Skin epidermis (tissue), 12 donors: ENCODE measurements around the gene CEP162.
"Not testable (repeated sequence)": the region's sequence is repeated elsewhere in the genome, so short reads cannot be mapped to it uniquely, and the experiment has no call there.

ENCODE experiments used
- H3K27ac ChIP-seq, 21 experiments: fragments of 200-600 bp; sonication (generic) in 11 of 21; one replicate each; pipeline ENCODE4 v1.5.0; 2020; ENCODE audit warnings: mild to moderate bottlenecking in 3 of 21, inconsistent platforms in 2 of 21, moderate library complexity in 2 of 21
- H3K4me3 ChIP-seq, 7 experiments: fragments of 200-600 bp; sonication (generic) in 2 of 7; one replicate each; pipeline ENCODE4 v1.5.0; 2020; ENCODE audit warnings: inconsistent platforms in 2 of 7, mild to moderate bottlenecking in 2 of 7, moderate library complexity in 1 of 7

Gene CEP162

DNA sequence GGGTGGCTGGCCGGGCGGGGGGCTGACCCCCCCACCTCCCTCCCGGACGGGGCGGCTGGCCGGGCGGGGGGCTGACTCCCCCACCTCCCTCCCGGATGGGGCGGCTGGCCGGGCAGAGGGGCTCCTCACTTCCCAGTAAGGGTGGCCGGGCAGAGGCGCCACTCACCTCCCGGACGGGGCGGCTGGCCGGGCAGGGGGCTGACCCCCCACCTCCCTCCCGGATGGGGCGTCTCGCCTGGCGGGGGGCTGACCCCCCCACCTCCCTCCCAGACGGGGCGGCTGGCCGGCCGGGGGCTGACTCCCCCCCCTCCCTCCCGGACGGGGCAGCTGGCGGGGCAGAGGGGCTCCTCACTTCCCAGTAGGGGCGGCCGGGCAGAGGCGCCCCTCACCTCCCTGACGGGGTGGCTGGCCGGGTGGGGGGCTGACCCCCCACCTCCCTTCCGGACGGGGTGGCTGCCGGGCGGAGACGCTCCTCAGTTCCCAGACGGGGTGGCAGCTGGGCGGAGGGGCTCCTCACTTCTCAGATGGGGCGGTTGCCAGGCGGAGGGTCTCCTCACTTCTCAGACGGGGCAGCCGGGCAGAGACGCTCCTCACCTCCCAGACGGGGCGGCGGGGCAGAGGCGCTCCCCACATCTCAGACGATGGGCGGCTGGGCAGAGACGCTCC lies 17.1 kb upstream of the CEP162 start:
- H3K4me3 ChIP-seq, H3K27ac ChIP-seq: not testable (repeated sequence)

DNA sequence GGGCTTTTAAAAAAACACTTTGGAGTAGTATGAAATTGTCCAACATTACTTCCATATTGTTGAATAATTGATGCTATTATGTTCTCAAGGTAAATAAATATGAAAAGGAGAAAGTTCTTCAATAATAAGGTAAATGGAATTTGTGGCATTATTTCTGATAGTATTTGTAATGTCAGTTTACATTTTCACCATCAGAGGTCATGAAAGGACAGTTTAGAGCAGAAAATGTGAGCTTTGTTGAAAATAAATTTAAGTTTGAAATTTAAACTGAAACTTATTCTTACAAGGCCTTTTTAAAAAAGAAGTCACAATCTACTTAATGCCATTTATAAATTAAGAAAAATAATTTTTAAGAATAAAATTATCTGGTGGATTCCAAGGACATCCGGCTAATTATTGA lies 15.8 kb upstream of the CEP162 start:
- H3K27ac ChIP-seq, result no peak overlapping the region
- H3K4me3 ChIP-seq, result no peak overlapping the region

DNA sequence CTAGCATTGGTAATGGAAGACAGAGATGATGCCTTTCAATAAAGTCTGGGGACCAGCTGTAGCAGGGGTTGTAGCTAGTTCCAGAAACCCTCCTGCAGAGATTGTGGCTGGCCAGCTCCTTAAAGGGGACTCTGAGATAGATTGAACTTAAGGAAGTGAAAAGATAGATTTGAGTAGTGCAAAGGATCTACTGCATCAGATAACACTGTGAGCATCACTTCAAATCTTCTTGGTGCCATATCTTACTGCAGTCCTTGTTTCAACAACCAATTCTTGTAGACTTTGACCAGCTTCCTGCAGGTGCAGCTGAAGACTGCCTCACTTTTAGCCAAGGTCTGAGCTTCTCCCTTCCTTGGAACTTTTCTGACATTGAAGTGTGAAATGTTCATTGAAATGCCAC lies 14.8 kb upstream of the CEP162 start:
- no peak overlapping the region for H3K4me3 ChIP-seq
- H3K27ac ChIP-seq, result no peak overlapping the region

GRCh38 chr6:84228198-84228543 lies 728 bp upstream of the CEP162 start:
- H3K27ac ChIP-seq, result peak overlapping the region in 14 of 21 experiments; percentile 65 to 93 (median 84)
- peak overlapping the region; percentile 78 to 94 (median 85) for H3K4me3 ChIP-seq

DNA sequence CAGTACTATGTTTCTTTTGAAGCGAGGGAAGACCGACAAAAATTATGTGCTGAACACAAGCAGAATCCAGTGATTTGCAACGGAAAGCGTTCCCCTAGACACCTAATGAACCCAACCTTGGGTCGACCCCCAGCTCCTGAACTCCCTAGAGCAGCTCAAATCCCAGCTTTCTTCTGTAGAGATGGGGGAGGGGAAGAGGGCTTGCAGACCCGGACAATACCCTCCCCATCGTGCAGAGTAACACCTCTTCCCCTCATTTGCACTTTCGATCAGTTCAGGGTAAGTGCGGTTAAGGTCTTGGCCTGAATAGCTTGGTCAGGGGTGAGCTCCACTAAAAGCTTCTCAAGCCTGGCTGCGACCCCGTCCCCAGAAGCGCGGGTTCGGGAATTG lies 404 bp downstream of the CEP162 start:
- Histone ChIP-seq H3K4me3 (peak overlapping the region; percentile 78 to 94 (median 85)), H3K27ac (peak overlapping the region in 20 of 21 experiments; percentile 65 to 93 (median 82))

DNA sequence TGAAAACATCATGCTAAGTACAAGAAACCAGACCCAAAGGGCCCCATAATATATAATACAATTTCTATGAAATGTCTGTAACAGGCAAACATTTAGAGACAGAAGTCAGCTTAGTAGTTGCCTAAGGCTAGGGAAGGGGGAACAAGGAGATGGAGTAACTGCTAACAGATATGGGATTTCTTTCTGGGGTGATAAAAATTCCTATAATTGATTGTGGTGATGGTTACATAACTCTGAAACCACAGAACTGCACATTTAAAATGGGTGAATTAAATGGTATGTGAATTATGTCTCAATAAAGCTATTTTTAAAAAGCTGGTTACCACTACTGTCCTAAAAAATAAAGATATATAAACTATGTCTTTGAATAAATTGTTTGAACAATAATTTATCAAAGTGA lies 3.2 kb downstream of the CEP162 start:
- no peak overlapping the region for H3K4me3 ChIP-seq
- no peak overlapping the region for H3K27ac ChIP-seq

DNA sequence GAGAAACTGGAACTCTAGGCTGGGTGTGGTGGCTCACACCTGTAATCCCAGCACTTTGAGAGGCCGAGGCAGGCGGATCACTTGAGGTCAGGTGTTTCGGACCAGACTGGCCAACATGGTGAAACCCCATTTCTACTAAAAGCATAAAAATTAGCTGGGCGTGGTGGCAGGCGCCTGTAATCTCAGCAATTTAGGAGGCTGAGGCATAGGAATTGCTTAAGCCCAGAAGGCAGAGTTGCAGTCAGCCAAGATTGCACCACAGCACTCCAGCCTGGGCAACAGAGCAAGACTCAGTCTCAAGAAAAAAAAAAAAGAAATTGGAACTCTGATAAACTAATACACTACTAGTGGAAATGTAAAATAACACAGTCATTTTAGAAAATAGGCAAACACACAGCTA lies 3.8 kb downstream of the CEP162 start:
- H3K4me3 ChIP-seq, H3K27ac ChIP-seq: not testable (repeated sequence)

GRCh38 chr6:84222426-84222825 lies 5.0 kb downstream of the CEP162 start:
- Histone ChIP-seq H3K27ac (no peak overlapping the region), H3K4me3 (no peak overlapping the region)

- Histone ChIP-seq H3K27ac (no peak overlapping the region), H3K4me3 (no peak overlapping the region)
Measured at GRCh38 chr6:84220809-84221409, 6.5 kb downstream of the CEP162 start.

DNA sequence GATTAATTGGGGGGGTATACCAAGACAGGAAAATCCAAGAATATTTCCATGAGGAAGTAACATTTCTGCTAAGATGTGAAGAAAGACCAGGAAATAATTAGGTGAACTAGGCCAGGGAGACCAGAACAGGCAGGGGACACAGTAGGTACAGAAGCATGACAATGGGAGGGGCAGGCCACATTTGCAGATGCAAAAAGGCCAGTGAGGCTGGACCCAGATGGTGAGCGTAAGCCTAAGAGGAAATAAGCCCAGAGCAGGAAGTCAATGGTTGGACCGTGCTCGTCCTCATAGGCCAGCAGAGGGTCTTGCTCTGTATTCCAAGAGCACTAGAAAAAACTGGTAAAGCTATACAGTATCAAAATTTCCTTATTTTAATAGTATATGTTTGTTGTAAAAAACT lies 9.4 kb downstream of the CEP162 start:
- Histone ChIP-seq H3K4me3 (no peak overlapping the region), H3K27ac (no peak overlapping the region)

DNA sequence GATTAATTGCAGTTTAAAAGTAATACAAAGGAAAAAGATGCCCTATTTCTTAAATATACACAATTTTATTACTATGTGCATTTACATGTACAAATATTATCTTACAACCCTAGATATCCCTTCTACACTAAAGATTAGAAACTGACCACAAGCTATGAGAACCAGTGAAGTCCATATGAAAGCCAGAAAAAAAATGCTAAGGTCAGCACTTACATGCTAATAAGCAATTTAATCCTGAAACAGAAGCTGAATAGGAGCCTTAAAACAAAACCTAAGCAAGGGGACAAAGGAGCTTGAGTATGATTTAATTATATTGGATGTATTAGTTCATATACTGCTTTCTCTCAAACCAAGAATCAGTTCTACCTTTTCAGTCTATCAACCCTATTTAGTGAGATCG lies 14.2 kb downstream of the CEP162 start:
- Histone ChIP-seq H3K27ac (no peak overlapping the region), H3K4me3 (no peak overlapping the region)

DNA sequence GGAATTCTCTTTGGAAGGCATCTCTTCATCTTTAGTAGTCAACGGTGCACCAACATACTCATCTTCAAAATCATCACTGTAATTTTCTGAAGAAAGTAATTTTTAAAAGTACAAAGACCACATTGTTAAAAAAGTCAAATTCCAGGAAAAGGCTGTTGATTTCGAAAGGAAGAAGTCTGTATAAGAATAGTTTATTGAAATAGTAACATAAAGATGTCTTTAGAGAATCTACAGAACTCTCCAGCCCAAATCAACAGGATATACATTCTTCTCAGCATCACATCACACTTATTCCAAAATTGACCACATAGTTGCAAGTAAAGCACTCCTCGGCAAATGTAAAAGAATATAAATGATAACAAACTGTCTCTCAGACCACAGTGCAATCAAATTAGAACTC lies 23.4 kb downstream of the CEP162 start:
- Histone ChIP-seq H3K4me3 (no peak overlapping the region), H3K27ac (no peak overlapping the region)

DNA sequence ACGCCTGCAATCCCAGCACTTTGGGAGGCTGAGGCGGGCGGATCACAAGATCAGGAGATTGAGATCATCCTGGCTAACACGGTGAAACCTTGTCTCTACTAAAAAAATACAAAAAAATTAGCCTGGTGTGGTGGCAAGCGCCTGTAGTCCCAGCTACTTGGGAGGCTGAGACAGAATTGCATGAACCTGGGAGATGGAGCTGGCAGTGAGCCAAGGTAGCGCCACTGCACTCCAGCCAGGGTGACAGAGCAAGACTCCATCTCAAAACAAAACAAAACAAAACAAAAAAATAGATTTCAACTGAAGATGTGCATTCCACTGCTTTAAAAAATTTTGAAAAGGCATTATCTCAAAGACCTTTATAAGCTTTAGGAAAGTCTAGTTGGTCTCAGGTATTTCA lies 27.5 kb downstream of the CEP162 start:
- H3K4me3 ChIP-seq, H3K27ac ChIP-seq: not testable (repeated sequence)

DNA sequence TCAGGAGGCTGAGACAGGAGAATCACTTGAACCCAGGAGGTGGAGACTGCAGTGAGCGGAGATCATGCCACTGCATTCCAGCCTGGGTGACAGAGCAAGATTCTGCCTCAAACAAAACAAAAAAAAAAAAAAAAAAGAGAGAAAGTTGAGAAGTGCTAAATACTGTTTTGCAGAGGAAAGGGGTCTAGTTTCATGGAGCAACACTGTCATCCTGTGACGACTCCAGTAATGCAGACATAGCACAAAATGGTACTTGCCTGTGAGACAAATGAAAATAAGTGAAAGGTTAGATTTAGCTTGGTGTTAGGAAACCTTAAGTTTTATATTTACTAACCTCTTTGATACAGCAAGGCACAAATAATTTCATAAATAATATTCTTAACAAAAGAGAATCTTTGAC lies 29.7 kb downstream of the CEP162 start:
- no peak overlapping the region for H3K27ac ChIP-seq

GRCh38 chr6:84193114-84193708 lies 34.2 kb downstream of the CEP162 start:
- Histone ChIP-seq H3K27ac (no peak overlapping the region), H3K4me3 (no peak overlapping the region)

More for the DNA sequence above, 29.7 kb downstream of the CEP162 start:
- H3K4me3 ChIP-seq, result no peak overlapping the region

DNA sequence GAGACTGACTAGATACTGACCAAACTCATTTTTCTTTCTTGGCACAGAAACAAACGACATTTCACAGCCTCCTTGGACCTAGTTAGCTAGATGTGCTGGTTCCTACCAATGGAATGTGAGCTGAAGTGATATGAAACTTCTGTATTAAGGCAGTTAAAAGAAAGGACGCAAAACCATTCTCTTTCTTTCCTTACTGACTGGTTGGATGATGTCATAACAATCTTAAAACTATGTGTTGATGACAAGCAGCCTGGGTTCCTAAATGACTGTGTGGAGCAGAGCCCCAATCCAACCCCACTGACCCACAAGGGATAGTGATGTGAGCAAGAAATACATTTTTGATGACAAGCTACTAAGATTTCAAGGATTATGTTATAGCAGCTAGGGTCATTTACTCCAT lies 35.6 kb downstream of the CEP162 start:
- Histone ChIP-seq H3K4me3 (no peak overlapping the region), H3K27ac (no peak overlapping the region)

DNA sequence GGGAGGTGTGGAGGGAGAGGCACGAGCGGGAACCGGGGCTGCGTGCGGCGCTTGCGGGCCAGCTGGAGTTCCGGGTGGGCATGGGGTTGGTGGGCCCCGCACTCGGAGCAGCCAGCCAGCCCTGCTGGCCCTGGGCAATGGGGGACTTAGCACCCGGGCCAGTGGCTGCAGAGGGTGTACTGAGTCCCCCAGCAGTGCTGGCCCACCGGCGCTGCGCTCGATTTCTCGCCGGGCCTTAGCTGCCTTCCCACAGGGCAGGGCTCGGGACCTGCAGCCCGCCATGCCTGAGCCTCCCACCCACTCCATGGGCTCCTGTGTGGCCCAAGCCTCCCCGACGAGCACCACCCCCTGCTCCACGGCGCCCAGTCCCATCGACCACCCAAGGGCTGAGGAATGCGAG lies 38.1 kb downstream of the CEP162 start:
- H3K27ac ChIP-seq, H3K4me3 ChIP-seq: not testable (repeated sequence)

GRCh38 chr6:84183430-84183829 lies 44.0 kb downstream of the CEP162 start:
- Histone ChIP-seq H3K27ac (no peak overlapping the region), H3K4me3 (no peak overlapping the region)

DNA sequence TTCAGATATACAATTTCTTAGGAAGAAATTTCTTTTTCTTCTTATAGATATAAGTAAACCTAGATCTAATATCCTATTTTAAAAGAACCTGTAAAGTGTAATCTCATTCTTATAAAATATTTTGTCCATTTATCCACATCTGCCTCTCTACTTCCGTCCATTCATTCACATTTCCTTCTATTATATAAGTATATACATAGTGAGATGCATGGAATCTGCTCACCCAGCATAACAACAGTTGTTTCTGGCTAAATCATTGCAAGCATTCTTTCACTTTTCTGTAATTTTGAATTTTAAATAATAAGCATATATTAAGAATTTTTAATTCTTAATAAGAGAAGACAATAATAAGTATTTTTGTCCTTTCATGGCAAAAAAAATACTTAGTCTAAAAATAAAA lies 45.4 kb downstream of the CEP162 start:
- Histone ChIP-seq H3K4me3 (no peak overlapping the region), H3K27ac (no peak overlapping the region)

- Histone ChIP-seq H3K27ac (no peak overlapping the region), H3K4me3 (no peak overlapping the region)
Measured at GRCh38 chr6:84177241-84177640, 50.2 kb downstream of the CEP162 start.

DNA sequence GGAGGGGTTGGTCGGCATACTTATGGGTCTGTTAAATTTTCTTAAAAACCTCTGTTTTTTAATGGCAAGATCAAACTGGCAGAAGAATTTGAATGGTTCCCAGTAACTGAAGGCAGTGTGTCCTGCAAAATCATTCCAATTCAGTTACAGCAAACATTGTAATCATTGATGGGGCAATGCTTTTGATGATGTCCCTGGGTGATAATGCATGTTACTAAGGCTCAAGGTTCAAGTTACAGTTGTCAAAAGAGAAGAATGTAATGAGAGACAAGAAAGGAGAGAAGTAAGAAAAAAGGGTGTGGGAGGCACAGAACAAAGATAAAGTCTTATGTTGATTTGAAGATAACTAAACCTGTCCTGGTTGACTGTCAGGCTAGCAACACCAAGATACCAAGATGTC lies 54.9 kb downstream of the CEP162 start:
- H3K27ac ChIP-seq, result no peak overlapping the region
- H3K4me3 ChIP-seq, result no peak overlapping the region

DNA sequence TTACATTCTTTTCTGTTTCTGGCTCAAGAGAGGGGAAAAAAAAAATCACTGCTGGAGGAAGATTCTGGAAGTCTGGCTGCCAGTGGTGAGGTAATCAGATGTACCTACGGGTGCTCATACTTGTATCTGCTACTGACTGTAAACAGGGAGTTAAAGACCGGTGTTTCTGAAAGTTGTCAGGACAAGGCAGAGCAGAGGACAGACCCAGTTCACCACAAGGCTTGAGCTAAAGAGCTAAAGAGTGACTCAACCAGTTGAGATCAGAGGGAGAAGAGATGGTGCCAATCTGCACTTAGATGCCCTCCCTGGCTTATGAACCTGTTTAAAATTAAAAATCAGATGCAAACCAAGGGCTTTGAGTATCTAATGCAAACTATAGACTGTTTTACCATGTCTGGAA lies 55.4 kb downstream of the CEP162 start:
- no peak overlapping the region for H3K27ac ChIP-seq
- H3K4me3 ChIP-seq, result no peak overlapping the region
